Retinal pigment epithelial cell (primary cell): ENCODE measurements around the gene CCT5.
"Not testable (repeated sequence)": the region's sequence is repeated elsewhere in the genome, so short reads cannot be mapped to it uniquely, and the experiment has no call there.

ENCODE experiments used
- DNase-seq: peaks from one replicate; pipeline ENCODE4 v3.0.0-alpha.2; 2010; ENCODE audit warnings: low read depth
- H3K4me3 ChIP-seq: 2 replicates; pipeline ENCODE4 v1.5.1; 2011; ENCODE audit warnings: mild to moderate bottlenecking, low read length, control low read depth, moderate library complexity
- TF ChIP-seq, protein P1 (sequence below): conservative IDR thresholded peaks from 2 replicates; pipeline ENCODE4 v1.5.1; 2011; ENCODE audit warnings: low read depth, low read length, control low read depth, inconsistent platforms

Gene CCT5

DNA sequence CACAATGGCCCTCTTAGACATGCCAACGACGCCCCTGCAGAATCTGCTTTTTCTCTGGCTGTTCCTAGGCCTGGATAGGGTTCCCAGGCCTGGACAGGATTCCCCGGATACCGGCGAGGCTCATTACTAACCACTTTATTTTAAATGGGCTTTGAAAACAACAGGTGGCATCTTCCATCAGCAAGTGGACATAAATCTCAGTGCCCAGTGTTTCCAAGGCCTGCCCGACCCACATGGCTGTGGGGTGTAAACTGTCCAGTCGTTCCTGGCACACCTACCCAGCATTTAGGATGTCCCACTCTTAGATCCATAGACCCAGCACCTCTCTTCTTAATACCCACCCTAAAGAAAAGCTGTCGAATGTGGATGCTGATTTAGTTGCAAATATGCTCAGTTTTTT lies 56.7 kb downstream of the CCT5 start:
- TF ChIP-seq, protein P1, sequence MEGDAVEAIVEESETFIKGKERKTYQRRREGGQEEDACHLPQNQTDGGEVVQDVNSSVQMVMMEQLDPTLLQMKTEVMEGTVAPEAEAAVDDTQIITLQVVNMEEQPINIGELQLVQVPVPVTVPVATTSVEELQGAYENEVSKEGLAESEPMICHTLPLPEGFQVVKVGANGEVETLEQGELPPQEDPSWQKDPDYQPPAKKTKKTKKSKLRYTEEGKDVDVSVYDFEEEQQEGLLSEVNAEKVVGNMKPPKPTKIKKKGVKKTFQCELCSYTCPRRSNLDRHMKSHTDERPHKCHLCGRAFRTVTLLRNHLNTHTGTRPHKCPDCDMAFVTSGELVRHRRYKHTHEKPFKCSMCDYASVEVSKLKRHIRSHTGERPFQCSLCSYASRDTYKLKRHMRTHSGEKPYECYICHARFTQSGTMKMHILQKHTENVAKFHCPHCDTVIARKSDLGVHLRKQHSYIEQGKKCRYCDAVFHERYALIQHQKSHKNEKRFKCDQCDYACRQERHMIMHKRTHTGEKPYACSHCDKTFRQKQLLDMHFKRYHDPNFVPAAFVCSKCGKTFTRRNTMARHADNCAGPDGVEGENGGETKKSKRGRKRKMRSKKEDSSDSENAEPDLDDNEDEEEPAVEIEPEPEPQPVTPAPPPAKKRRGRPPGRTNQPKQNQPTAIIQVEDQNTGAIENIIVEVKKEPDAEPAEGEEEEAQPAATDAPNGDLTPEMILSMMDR, result no peak
- no peak for DNase-seq
- H3K4me3 ChIP-seq, result peak overlapping the region; percentile 69

DNA sequence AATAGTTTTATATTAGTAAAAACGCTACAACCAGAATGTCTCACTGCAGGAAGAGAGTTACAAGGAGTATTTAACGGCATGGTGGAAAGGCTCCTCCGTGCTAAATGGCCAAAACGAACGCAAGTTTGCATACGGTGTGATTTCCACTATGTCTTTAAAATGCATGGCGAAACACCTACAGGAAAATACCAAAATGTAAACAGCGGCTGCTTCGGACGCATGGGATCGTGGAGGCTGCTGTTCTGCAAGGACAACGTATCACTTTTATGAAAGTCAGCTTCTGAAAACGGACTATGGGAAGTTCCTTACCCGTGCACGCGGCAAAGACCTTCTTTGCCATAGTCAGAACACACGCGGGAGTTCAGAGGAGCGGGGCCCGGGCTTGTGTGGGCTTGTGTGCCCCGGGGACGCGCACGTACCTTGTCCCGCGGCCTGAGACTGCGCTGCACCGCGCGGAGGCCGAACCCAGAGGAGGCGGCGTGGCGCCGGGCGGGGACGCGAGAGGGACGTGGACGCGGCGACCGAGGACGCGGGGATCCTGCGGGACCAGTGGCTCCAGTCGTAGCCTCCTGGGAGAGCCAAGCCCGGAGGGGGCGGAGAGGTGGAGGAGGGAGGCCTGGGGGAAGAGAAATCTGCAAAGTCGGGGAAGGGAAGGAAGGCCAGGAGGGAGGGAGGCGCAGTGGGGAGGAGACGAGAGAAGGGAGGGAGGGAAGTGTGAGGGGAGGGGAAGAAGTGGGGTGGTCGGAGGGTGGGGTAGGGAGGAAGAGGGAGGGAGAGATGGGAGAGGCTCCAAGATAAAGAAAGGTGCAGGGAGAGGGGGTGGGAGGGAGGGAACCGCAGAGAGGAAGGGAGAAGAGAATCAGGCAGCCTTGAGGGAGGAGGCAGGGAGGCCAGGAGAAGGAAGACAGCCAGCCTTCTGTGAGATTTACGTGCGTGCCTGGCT lies 57.4 kb downstream of the CCT5 start, which contains the start of gene CMBL:
TSS of gene CMBL (minus strand) at position 697 of the 943 bp plus-strand sequence. CDS start 17,140 bp downstream, outside the sequence.
- H3K4me3 ChIP-seq, result peak within 1 kb of the TSS; percentile 69
- no peak for DNase-seq
- TF ChIP-seq, protein P1, result no peak

DNA sequence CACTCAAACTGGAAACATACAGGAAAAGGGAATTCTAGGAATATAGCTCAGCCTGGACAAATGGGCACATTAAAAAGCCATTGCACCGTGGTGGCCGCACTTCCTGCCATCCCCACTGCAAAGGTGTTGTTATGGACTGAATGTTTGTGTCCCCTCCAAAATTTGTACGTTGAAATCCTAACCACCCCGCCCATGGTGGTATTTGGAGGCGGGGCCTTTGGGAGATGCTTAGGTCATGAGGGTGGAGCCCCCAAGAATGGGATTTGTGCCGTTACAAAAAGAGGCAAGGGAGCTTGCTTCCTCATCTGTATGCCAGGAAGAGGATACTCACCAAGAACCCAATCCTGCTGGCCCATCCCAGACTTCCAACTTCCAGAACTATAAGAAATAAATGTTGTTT lies 58.8 kb downstream of the CCT5 start:
- TF ChIP-seq, protein P1, result no peak
- H3K4me3 ChIP-seq, result no peak overlapping the region
- DNase-seq, result no peak

DNA sequence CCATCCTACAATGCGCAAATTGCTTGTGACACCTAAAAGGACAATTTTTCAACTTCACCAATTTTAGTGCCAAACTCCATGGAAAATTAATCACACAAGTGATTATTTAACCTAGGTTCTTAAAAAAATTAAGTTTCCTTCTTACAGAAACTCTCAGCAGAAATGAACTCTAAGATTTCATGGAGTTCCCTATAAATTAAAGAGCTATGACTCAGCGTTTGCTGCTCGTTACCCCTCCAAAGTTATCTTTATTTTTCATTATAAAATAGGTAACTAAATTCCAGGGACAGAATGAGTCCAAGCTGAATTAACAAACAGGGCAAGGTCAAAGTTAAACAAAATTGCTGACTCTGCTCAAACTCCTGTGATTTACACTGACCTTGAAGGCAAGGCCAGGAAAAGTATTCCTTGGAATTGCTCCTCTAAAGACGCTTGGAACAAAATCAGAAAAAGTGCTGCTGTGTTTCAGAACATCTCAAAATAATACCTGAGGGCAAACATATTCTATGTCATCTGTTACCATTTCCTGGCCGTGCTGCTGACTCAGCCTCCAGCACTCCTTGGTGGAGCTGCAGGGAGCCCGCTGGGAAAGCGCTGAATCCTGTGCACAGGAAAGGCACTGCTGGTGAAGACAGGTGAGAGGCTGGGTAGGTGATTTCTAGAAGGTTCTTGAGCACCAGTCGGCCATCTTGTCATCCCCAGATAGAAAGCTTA lies 60.1 kb downstream of the CCT5 start:
- TF ChIP-seq, protein P1, result no peak

DNA sequence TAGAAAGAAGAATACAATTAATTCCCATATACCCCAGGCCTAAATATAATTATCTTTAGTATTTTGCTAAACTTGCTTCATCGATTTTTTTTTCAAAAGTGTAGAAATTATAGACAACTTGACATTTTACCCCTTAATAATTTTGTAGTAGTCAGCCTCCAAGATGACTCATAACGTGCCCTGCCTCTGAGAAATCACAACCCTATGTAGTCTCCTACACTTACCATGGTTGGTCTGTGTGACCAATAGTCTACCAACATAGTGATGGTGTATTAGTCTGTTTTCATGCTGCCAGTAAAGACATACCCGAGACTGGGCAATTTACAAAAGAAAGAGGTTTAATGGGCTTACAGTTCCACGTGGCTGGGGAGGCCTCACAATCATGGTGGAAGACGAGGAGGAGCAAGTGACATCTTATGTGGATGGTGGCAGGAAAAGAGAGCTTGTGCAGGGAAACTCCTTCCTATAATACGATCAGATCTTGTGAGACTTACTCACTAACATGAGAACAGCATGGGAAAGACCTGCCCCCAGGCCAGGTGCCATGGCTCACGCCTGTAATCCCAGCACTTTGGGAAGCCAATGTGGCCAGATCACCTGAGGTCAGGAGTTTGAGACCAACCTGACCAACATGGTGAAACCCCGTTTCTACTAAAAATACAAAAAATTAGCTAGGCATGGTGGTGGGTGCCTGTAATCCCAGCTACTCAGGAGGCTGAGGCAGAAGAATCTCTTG lies 60.9 kb downstream of the CCT5 start:
- not testable (repeated sequence) for DNase-seq, H3K4me3 ChIP-seq

More for the DNA sequence above, 60.1 kb downstream of the CCT5 start:
- DNase-seq, result no peak
- H3K4me3 ChIP-seq, result no peak overlapping the region

DNA sequence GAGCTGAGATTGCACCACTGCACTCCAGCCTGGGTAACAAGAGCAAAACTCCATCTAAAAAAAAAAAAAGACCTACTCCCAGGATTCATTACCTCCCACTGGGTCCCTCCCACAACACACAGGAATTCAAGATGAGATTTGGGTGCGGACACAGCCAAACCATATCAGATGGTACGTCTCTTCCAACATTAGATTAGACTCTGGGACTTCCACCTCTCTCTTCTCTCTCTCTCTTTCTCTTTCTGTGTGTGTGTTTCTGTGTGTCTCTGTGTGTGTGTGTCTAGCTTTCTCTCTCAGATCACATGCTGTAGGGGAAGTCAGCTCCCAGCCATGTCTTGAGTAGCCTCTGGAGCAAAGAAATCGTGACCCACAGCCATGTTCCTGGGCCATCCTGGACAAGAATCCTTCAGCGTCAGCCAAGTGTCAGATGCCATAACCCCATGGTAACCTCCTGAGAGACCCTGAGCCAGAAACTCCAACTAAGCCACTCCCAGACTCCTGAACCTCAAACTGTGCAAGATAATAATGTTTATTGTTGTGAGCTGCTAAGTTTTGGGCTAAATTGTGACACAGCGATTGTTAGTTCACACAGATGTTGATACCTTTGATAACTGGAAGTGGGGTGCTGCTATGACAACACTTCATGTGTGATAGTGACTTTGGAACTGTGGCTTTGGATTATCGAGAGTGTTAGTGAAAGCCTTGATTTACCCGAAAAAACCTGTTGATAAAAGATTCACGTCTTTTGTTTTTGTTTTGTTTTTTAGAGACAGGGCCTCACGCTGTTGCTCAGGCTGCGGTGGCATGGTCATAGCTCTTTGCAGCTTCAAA lies 61.7 kb downstream of the CCT5 start:
- DNase-seq, result no peak
- TF ChIP-seq, protein P1, result no peak
- no peak overlapping the region for H3K4me3 ChIP-seq
